ENCODE data around the gene BCAM.
"Not testable (repeated sequence)": the region's sequence is repeated elsewhere in the genome, so short reads cannot be mapped to it uniquely, and the experiment has no call there.

The BCAM gene

DNA sequence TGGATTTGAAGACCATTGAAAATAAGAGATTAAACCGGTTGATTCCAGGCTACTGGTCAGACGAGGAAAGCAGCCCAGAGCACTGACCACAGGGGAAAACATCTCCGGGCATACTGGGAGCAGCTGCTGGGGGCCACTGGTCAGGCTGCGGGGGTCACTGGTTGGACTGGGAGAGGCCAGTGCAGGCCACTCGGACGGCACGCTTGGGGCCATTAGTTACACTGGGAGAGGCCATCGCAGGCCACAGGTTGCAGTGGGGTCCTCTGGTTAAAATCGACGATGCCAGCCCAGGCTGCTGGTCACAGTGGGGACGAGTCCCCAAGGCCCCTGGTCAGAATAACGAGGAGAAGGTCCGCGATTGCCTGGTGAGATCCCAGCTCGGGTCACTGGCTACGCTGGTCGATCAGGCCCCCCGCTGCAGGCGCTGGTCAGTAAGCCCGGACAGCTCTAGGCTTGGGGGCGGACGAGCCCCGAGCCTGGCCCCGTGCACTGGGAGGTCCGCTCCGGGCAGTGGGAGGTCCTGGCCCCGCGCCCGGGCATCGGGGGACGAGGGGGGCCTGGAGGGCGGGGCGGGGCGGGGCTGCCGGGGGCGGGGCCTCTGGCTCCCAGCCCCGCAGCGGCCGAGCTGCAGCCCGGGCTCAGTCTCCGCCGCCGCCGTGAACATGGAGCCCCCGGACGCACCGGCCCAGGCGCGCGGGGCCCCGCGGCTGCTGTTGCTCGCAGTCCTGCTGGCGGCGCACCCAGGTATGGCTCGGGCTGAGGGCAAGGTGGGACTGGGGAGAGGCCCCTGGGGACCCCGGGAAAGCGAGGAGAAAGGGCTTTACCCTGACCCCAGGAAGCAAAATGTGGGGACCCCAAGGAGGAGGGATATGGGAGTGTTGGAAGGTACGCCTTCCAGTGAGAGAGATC lies at the start of gene BCAM:
BCAM (plus strand) TSS at position 641 of the 909 bp plus-strand sequence; CDS start at position 663, 22 bp downstream.
- no peak for DNase-seq (ENCODE audit: low read depth in 4 of 4, low spot score in 1 of 4)

GRCh38 chr19:44762038-44762437 lies 46.9 kb upstream of the BCAM start:
- no peak for DNase-seq (ENCODE audit: low read depth in 4 of 4, low spot score in 1 of 4)

DNA sequence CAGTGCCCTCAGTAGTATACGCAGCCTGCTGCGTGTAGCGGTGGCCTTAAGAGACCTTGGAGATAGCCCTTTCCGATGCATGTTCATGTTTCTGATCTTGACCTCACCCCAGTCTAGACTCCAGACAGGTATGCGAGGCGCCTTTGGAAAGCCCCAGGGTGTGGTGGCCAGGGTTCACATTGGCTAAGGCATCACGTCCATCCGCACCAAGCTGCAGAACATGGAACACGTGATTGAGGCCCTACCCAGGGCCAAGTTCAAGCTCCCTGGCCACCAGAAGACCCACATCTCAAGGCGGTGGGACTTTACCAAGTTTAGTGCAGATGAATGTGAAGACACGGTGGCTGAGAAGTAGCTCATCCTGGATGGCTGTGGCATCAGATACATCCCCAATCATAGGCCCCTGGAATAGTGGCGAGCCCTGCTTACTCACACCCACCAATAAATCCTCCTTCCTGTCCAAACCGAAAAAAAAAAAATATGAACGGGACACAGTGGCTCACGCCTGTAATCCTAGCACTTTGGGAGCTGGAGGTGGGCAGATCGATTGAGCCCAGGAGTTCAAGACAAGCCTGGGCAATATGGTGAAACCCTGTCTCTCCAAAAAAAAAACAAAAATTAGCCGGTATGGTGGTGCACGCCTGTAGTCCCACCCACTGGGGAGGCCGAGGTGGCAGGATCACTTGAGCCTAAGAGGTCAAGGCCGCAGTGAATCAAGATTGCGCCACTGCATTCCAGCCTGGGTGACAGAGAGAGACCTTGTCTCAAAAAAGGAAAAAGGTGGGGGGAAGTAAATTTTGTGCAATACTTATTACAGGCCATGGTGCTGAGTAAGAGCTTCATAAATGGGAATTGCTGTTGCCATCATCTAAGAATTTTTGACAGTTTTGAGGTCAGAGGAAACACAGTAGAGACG lies 43.6 kb upstream of the BCAM start:
- no peak for DNase-seq (ENCODE audit: low read depth in 4 of 4, low spot score in 1 of 4)

DNA sequence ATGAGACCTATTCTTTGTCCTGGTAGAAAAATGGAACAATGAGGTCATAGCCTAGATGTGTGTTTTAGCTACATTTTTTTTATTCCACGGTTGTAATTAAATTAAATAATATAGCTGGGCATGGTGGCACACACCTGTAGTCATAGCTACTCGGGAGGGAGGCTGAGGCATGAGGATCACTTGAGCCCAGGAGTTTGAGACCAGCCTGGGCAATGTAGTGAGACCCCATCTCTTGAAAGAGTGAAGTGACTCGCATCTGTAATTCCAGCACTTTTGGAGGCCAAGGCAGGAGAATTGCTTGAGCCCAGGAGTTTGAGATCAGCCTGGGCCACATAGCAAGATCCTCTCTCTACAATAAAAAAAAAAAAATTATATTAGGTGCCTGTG lies 43.0 kb upstream of the BCAM start:
- no peak for DNase-seq (ENCODE audit: low read depth in 4 of 4, low spot score in 1 of 4)

- no peak for DNase-seq (ENCODE audit: low read depth in 4 of 4, low spot score in 1 of 4)
Measured at GRCh38 chr19:44767295-44768180, 41.4 kb upstream of the BCAM start.

DNA sequence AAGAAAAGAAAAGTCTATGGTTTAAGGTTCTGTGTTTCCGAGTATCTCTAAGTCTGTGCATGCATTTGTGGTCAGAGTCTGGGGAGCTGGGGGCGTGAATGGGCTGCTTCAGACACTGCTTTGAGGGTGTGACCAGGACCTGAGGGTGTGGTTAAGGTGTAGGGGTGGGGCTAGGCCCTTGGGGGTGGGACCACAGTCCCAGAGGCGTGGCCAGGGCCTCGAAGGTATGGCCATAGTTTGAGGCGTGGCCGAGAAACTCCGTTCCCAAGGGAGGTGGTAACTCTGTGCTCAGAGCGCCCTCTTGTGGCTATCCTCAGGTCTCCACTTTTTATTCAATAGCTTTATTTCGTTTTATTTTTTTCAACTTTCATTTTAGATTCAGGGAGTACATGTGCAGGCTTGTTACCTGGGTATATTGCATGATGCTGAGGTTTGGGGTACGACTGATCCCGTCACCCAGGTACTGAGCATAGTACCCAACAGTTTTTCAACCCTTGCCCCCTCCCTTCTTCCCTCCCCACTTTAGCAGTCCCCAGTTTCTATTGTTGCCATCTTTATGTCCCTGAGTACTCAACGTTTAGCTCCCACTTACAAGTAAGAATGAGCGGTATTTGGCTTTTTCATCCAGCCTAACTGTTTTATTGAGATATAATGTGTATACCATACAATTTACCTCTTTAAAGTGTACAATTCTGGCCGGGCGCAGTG lies 38.2 kb upstream of the BCAM start:
- DNase-seq (ENCODE audit: low read depth in 4 of 4, low spot score in 1 of 4), result peak; percentile 94 to 97 (median 96)

GRCh38 chr19:44772144-44772543 lies 36.8 kb upstream of the BCAM start:
- DNase-seq (ENCODE audit: low read depth in 4 of 4, low spot score in 1 of 4), result not testable (repeated sequence)

DNA sequence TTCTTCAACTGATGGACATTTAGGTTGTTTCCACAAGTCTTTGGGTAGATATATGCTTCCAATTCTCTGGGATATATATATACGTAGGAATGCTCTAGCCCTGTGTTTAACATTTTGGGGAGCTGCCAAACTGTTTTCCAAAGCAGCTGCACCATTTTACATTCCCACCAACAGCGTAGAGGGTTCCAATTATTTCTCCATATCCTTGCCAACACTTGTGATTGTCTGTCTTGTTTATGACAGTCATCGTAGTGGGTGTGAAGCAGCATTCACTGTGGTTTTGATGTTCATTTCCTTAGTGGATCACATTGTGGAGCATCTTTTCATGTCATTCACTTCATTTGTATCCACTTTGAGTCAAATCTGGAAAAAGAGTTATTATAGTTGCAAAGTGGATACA lies 35.9 kb upstream of the BCAM start:
- no peak for DNase-seq (ENCODE audit: low read depth in 4 of 4, low spot score in 1 of 4)

- DNase-seq (ENCODE audit: low read depth in 4 of 4, low spot score in 1 of 4), result no peak
Measured at GRCh38 chr19:44775676-44776240, 33.1 kb upstream of the BCAM start.

GRCh38 chr19:44776402-44777096 lies 32.4 kb upstream of the BCAM start:
- no peak for DNase-seq (ENCODE audit: low read depth in 4 of 4, low spot score in 1 of 4)

- no peak for DNase-seq (ENCODE audit: low read depth in 4 of 4, low spot score in 1 of 4)
Measured at GRCh38 chr19:44777715-44778347, 31.1 kb upstream of the BCAM start, which contains the start of gene CBLC. CBLC (plus strand) TSS chr19:44777890; CDS start chr19:44777932, 42 bp downstream.

DNA sequence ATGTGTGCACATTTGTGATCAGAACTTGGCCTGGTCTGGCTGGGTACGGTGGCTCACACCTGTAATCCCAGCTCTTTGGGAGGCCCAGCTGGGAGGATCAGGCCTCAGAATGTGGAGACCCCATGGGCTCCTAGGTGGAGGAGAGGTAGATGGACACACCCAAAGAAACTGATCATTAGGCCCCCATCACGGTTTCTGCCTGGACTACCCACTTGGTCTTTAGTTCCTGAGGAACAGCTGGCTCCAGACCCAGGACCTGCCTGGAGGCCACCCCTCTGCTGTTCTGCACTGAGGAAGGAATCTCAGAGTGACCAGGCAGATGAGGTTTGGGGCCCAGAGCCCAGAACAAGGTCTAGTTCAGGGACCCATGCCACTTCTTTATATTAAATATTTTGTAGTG lies 29.8 kb upstream of the BCAM start:
- DNase-seq (ENCODE audit: low read depth in 4 of 4, low spot score in 1 of 4), result no peak

DNA sequence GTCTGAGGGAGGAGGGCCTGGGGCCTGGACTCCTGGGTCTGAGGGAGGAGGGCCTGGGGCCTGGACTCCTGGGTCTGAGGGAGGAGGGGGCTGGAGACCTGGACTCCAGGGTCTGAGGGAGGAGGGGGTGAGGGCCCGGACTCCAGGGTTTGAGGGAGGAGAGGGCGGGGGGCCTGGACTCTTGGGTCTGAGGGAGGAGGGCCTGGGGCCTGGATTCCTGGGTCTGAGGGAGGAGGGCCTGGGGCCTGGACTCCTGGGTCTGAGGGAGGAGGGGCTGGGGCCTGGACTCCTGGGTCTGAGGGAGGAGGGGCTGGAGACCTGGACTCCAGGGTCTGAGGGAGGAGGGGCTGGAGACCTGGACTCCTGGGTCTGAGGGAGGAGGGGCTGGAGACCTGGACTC lies 27.2 kb upstream of the BCAM start:
- not testable (repeated sequence) for DNase-seq (ENCODE audit: low read depth in 4 of 4, low spot score in 1 of 4)

DNA sequence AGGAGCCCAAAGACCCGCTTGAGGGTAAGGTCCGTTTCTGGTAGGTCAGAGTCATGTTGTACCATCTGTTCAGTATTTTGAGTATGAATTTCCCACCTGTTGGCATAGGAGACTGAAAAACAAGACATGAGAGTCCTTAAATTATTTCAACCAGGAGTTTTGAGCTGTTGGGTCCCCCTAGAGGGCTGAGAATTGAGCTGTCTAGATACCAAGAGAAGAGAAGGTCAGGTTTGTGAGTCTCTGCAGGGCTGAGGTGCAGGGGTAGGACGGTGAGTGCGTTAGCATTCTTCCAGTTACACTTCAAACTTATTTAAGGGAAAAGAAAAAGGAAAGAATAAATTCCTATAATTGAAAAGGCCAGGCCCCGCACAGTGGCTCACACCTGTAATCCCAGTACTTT lies 26.2 kb upstream of the BCAM start:
- no peak for DNase-seq (ENCODE audit: low read depth in 4 of 4, low spot score in 1 of 4)

GRCh38 chr19:44783545-44783944 lies 25.4 kb upstream of the BCAM start:
- DNase-seq (ENCODE audit: low read depth in 4 of 4, low spot score in 1 of 4), result no peak

GRCh38 chr19:44785271-44785670 lies 23.6 kb upstream of the BCAM start:
- no peak for DNase-seq (ENCODE audit: low read depth in 4 of 4, low spot score in 1 of 4)

DNA sequence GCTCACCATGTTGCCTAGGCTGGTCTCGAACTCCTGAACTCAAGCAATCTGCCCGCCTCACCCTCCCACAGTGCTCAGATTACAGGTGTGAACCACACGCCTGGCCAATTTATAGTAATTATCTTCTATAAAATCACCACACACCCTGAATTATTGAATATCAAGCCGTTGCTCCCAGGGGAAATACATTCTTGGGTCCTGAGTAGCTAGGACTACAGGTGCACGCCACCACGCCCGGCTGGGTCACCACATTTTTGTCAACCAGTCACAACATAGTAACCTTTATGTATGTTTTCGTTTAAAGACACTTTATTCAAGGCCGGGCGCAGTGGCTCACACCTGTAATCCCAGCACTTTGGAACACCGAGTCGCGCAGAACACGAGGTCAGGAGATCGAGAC lies 22.9 kb upstream of the BCAM start:
- DNase-seq (ENCODE audit: low read depth in 4 of 4, low spot score in 1 of 4), result no peak

DNA sequence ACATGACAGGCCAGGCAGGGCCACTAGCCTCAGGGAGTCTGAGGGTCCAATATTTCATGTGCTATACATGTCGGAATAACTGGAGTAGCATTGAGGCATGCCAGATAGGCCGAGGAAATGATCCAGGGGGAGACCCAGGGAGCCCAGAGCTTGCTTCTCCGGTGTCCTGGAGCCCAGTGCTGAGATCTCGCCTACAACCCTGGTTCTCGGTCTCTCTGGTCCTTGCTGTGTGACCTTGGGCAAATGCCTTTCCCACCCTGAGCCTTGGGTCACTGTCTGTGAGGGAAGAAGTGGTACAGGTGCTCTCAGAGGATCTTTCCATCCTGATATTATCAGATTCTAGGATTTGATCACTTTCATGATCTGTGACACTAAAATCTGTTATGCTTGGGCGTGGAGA lies 19.9 kb upstream of the BCAM start:
- no peak for DNase-seq (ENCODE audit: low read depth in 4 of 4, low spot score in 1 of 4)

GRCh38 chr19:44789943-44790483 lies 18.9 kb upstream of the BCAM start:
- no peak for DNase-seq (ENCODE audit: low read depth in 4 of 4, low spot score in 1 of 4)

All from stimulated activated CD4-positive, alpha-beta T cell treated with anti-CD3 and anti-CD28 coated beads, Interleukin-1b, Interleukin-23, amount 100 ng/mL, for 24 hours (primary cell).